GM19467 (cell line): ENCODE results near the gene GPR75.
"Not testable (repeated sequence)": the region's sequence is repeated elsewhere in the genome, so short reads cannot be mapped to it uniquely, and the experiment has no call there.

Experiments used
- ATAC-seq: cut with Tn5 transposase; IDR thresholded peaks from one replicate; pipeline ENCODE4 v1.9.1; 2021; ENCODE audit warnings: mild to moderate bottlenecking, moderate library complexity; ENCODE audit not compliant: unreplicated experiment

The GPR75 gene

GRCh38 chr2:53854678-53855077 lies 5.1 kb downstream of the GPR75 start:
- no peak for ATAC-seq

GRCh38 chr2:53852532-53852931 lies 7.2 kb downstream of the GPR75 start:
- ATAC-seq = no peak

GRCh38 chr2:53851052-53851757 lies 8.6 kb downstream of the GPR75 start:
- ATAC-seq = not testable (repeated sequence)

- no peak for ATAC-seq
These were observed 11.7 kb downstream of the GPR75 start for GRCh38 chr2:53848062-53848461.

- no peak for ATAC-seq
These were observed 16.2 kb downstream of the GPR75 start for GRCh38 chr2:53843595-53843994.

GRCh38 chr2:53842891-53843290 lies 16.9 kb downstream of the GPR75 start:
- no peak for ATAC-seq

GRCh38 chr2:53841651-53842050 lies 18.1 kb downstream of the GPR75 start:
- not testable (repeated sequence) for ATAC-seq

GRCh38 chr2:53840580-53840979 lies 19.2 kb downstream of the GPR75 start:
- no peak for ATAC-seq

GRCh38 chr2:53829980-53830290 lies 29.8 kb downstream of the GPR75 start:
- not testable (repeated sequence) for ATAC-seq

- no peak for ATAC-seq
These were observed 30.3 kb downstream of the GPR75 start for GRCh38 chr2:53829273-53829979.

GRCh38 chr2:53828331-53828730 lies 31.4 kb downstream of the GPR75 start:
- no peak for ATAC-seq

- ATAC-seq = no peak
These were observed 32.2 kb downstream of the GPR75 start for GRCh38 chr2:53827398-53828175.

- no peak for ATAC-seq
These were observed 33.0 kb downstream of the GPR75 start for GRCh38 chr2:53826587-53827397.

- no peak for ATAC-seq
These were observed 33.7 kb downstream of the GPR75 start for GRCh38 chr2:53826030-53826410.

GRCh38 chr2:53823639-53824038 lies 36.1 kb downstream of the GPR75 start:
- ATAC-seq = not testable (repeated sequence)

GRCh38 chr2:53821810-53822209 lies 38.0 kb downstream of the GPR75 start:
- no peak for ATAC-seq

- ATAC-seq = no peak
These were observed 39.1 kb downstream of the GPR75 start for GRCh38 chr2:53820711-53821110.

GRCh38 chr2:53820048-53820447 lies 39.7 kb downstream of the GPR75 start:
- no peak for ATAC-seq

- ATAC-seq = no peak
These were observed 40.1 kb downstream of the GPR75 start for GRCh38 chr2:53819634-53820033.

GRCh38 chr2:53818854-53819435 lies 40.8 kb downstream of the GPR75 start:
- ATAC-seq = no peak

GRCh38 chr2:53813151-53813550 lies 46.6 kb downstream of the GPR75 start:
- no peak for ATAC-seq
